Subcutaneous abdominal adipose tissue (tissue), 5 donors: ENCODE data around the gene KCNJ2.

Experiments used
- H3K27ac ChIP-seq: one replicate; pipeline ENCODE4 v1.7.0; 2013; ENCODE audit warnings: low read depth, mild to moderate bottlenecking, inconsistent platforms, low read length, moderate library complexity
- H3K27me3 ChIP-seq, 5 donors: one replicate each; pipeline ENCODE4 v1.7.0; 2013; ENCODE audit warnings: low read length in 5 of 5, inconsistent platforms in 1 of 5; ENCODE audit not compliant: control insufficient read depth in 5 of 5, insufficient read depth in 4 of 5
- H3K36me3 ChIP-seq, 5 donors: one replicate each; pipeline ENCODE4 v1.7.0; 2013; ENCODE audit warnings: low read length in 5 of 5; ENCODE audit not compliant: control insufficient read depth in 5 of 5, insufficient read depth in 5 of 5
- H3K4me1 ChIP-seq, 5 donors: one replicate each; pipeline ENCODE4 v1.7.0; 2013; ENCODE audit warnings: low read length in 5 of 5, mild to moderate bottlenecking in 3 of 5, moderate library complexity in 1 of 5; ENCODE audit not compliant: control insufficient read depth in 5 of 5, insufficient read depth in 5 of 5
- H3K4me3 ChIP-seq, 5 donors: one replicate each; pipeline ENCODE4 v1.7.0; 2013; ENCODE audit warnings: low read length in 5 of 5, low read depth in 1 of 5
- H3K9ac ChIP-seq, 5 donors: one replicate each; pipeline ENCODE4 v1.7.0; 2013; ENCODE audit warnings: low read length in 5 of 5, mild to moderate bottlenecking in 4 of 5, moderate library complexity in 3 of 5
- H3K9me3 ChIP-seq, 5 donors: one replicate each; pipeline ENCODE4 v1.7.0; 2013; ENCODE audit warnings: low read length in 5 of 5; ENCODE audit not compliant: control insufficient read depth in 5 of 5
- donor health status: healthy.
- donor health status: healthy.
- donor health status: healthy.
- donor health status: healthy.
- donor health status: healthy.

KCNJ2 gene

DNA sequence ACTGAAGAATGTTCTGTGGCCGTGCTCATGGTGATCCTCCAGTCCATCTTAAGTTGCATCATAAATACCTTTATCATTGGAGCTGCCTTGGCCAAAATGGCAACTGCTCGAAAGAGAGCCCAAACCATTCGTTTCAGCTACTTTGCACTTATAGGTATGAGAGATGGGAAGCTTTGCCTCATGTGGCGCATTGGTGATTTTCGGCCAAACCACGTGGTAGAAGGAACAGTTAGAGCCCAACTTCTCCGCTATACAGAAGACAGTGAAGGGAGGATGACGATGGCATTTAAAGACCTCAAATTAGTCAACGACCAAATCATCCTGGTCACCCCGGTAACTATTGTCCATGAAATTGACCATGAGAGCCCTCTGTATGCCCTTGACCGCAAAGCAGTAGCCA lies 36.8 kb upstream of the KCNJ2 start:
- no peak overlapping the region for H3K9ac ChIP-seq

GRCh38 chr17:70134042-70134441 lies 35.3 kb upstream of the KCNJ2 start:
- Histone ChIP-seq H3K27me3 (no peaks in the 10 kb centered on the region), H3K36me3 (no peaks in the 10 kb centered on the region), H3K4me1 (peaks cover 0 to 22% (median 15%) of the 10 kb centered on the region in 5 donors), H3K9me3 (no peaks in the 10 kb centered on the region), H3K4me3 (no peak overlapping the region), H3K9ac (no peak overlapping the region), H3K27ac (no peak overlapping the region)

More for the DNA sequence above, 36.8 kb upstream of the KCNJ2 start:
- Histone ChIP-seq H3K4me3 (no peak overlapping the region), H3K36me3 (no peaks in the 10 kb centered on the region), H3K27ac (no peak overlapping the region), H3K4me1 (peaks cover 0 to 8% (median 4%) of the 10 kb centered on the region in 5 donors), H3K9me3 (no peaks in the 10 kb centered on the region), H3K27me3 (no peaks in the 10 kb centered on the region)

GRCh38 chr17:70134777-70135176 lies 34.6 kb upstream of the KCNJ2 start:
- H3K4me1 ChIP-seq = peaks cover 0 to 22% (median 15%) of the 10 kb centered on the region in 5 donors
- no peaks in the 10 kb centered on the region for H3K9me3 ChIP-seq
- H3K36me3 ChIP-seq = no peaks in the 10 kb centered on the region
- H3K9ac ChIP-seq = no peak overlapping the region
- no peak overlapping the region for H3K27ac ChIP-seq
- H3K4me3 ChIP-seq = no peak overlapping the region
- H3K27me3 ChIP-seq = no peaks in the 10 kb centered on the region

GRCh38 chr17:70136131-70136530 lies 33.2 kb upstream of the KCNJ2 start:
- Histone ChIP-seq H3K27ac (no peak overlapping the region), H3K36me3 (no peaks in the 10 kb centered on the region), H3K27me3 (no peaks in the 10 kb centered on the region), H3K9me3 (no peaks in the 10 kb centered on the region), H3K9ac (no peak overlapping the region), H3K4me3 (no peak overlapping the region), H3K4me1 (peaks cover 0 to 22% (median 15%) of the 10 kb centered on the region in 5 donors)

- H3K4me1 ChIP-seq = peaks cover 0 to 22% (median 15%) of the 10 kb centered on the region in 5 donors
- peak overlapping the region; percentile 38 to 69 (median 61) for H3K4me3 ChIP-seq
- H3K36me3 ChIP-seq = no peaks in the 10 kb centered on the region
- H3K27ac ChIP-seq = peak overlapping the region; percentile 95
- no peaks in the 10 kb centered on the region for H3K27me3 ChIP-seq
- peak overlapping the region; percentile 40 to 82 (median 55) for H3K9ac ChIP-seq
- H3K9me3 ChIP-seq = no peaks in the 10 kb centered on the region
Observed at GRCh38 chr17:70137451-70138230, 31.7 kb upstream of the KCNJ2 start.

- Histone ChIP-seq H3K27ac (peak overlapping the region; percentile 95), H3K9ac (no peak overlapping the region)
Observed at GRCh38 chr17:70138291-70138865, 31.0 kb upstream of the KCNJ2 start.

GRCh38 chr17:70139449-70139993 lies 29.8 kb upstream of the KCNJ2 start:
- Histone ChIP-seq H3K4me3 (no peak overlapping the region), H3K27me3 (no peaks in the 10 kb centered on the region), H3K4me1 (peaks cover 0 to 22% (median 15%) of the 10 kb centered on the region in 5 donors), H3K9me3 (no peaks in the 10 kb centered on the region), H3K9ac (no peak overlapping the region), H3K36me3 (no peaks in the 10 kb centered on the region), H3K27ac (no peak overlapping the region)

More at GRCh38 chr17:70138291-70138865, 31.0 kb upstream of the KCNJ2 start:
- H3K9me3 ChIP-seq = no peaks in the 10 kb centered on the region
- no peaks in the 10 kb centered on the region for H3K36me3 ChIP-seq
- no peak overlapping the region for H3K4me3 ChIP-seq
- no peaks in the 10 kb centered on the region for H3K27me3 ChIP-seq
- H3K4me1 ChIP-seq = peaks cover 0 to 22% (median 15%) of the 10 kb centered on the region in 5 donors

DNA sequence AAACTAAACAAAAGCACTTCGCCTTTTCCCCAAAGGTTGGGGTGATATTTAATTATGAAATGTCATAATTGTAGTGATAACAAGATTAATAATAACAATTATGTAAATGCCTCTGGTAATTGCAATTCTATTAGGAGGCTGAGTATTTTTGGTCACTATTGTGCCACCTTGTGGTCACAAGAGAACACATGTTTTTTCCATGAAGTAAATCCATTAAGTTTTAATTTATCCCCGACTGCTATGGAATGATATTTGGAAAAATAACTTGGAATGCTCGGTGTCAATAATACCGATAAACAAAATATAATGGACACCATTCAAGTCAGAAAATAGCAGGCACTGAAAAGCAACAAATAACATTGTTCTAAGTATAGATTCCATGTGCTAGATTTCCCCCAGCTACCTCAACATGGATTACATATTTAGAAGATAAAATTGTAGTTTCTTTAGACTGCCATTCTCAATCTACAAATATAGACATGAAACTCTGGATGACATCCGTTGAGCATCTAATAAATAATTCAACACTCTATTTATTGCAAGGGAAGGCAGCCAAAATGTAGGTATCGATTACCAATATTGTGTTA lies 25.0 kb upstream of the KCNJ2 start:
- Histone ChIP-seq H3K4me3 (no peak overlapping the region), H3K27ac (no peak overlapping the region), H3K9ac (no peak overlapping the region), H3K9me3 (no peaks in the 10 kb centered on the region), H3K4me1 (no peaks in the 10 kb centered on the region), H3K27me3 (no peaks in the 10 kb centered on the region), H3K36me3 (no peaks in the 10 kb centered on the region)

DNA sequence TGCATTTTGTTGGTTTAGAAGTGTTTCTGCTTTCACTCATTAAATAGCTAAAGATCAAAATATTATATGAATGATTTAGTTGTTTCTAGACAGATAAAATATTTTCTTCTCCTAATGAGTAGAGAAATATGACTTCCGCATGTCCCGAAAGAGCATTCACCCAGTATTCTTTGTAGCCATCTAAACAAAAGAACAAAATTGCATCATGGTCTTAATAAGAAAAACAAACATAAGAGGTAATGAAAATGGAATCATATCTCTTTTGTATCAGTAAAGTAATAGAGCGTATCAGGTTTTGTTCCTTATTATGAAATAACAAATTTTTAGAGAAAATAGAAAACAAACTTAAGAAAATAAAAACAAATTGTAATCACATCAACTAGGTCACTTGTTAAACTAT lies 16.1 kb upstream of the KCNJ2 start:
- Histone ChIP-seq H3K4me1 (no peaks in the 10 kb centered on the region), H3K27me3 (no peaks in the 10 kb centered on the region), H3K4me3 (no peak overlapping the region), H3K36me3 (no peaks in the 10 kb centered on the region), H3K9me3 (no peaks in the 10 kb centered on the region), H3K9ac (no peak overlapping the region), H3K27ac (no peak overlapping the region)

GRCh38 chr17:70157151-70157550 lies 12.2 kb upstream of the KCNJ2 start:
- Histone ChIP-seq H3K4me3 (no peak overlapping the region), H3K9ac (no peak overlapping the region), H3K9me3 (no peaks in the 10 kb centered on the region), H3K27me3 (no peaks in the 10 kb centered on the region), H3K27ac (no peak overlapping the region), H3K36me3 (no peaks in the 10 kb centered on the region), H3K4me1 (no peaks in the 10 kb centered on the region)
